M059J (cell line): ENCODE measurements around the gene COL23A1. TPM values are rescaled to one million over a fixed set of nuclear protein-coding genes. Genes with fewer than 3 reads are reported as not detected.
A peak's percentile ranks its signal among the peaks of the same experiment; 100 is the strongest.
"Not testable (repeated sequence)": the region's sequence is repeated elsewhere in the genome, so short reads cannot be mapped to it uniquely, and the experiment has no call there.

Source experiments
- DNase-seq: peaks from one replicate; pipeline ENCODE4 v3.0.0-alpha.2; 2012; ENCODE audit warnings: low read depth
- total RNA-seq: library from RNA; depleted of rRNA; stranded (reverse); fragments of >200 nt; shearing (Covaris generic); gene quantifications from 2 replicates; pipeline ENCODE4 v1.2.3, GENCODE V29; 2014

Gene COL23A1
- total RNA-seq, 1 experiment from 2014 or later = not detected

- DNase-seq = no peak
Measured at GRCh38 chr5:178325679-178326373, 264.4 kb downstream of the COL23A1 start.

- DNase-seq = no peak
Measured at GRCh38 chr5:178325311-178325678, 264.9 kb downstream of the COL23A1 start.

- DNase-seq = no peak
Measured at GRCh38 chr5:178324481-178325310, 265.5 kb downstream of the COL23A1 start.

- no peak for DNase-seq
Measured at GRCh38 chr5:178323961-178324360, 266.2 kb downstream of the COL23A1 start.

GRCh38 chr5:178323541-178323865 lies 266.7 kb downstream of the COL23A1 start:
- DNase-seq = no peak

GRCh38 chr5:178322736-178323540 lies 267.3 kb downstream of the COL23A1 start:
- DNase-seq = no peak

- no peak for DNase-seq
Measured at GRCh38 chr5:178320281-178320855, 269.8 kb downstream of the COL23A1 start.

- no peak for DNase-seq
Measured at GRCh38 chr5:178319541-178320041, 270.6 kb downstream of the COL23A1 start.

- DNase-seq = no peak
Measured at GRCh38 chr5:178318893-178319292, 271.3 kb downstream of the COL23A1 start.

- DNase-seq = no peak
Measured at GRCh38 chr5:178318382-178318781, 271.8 kb downstream of the COL23A1 start.

GRCh38 chr5:178317727-178318126 lies 272.5 kb downstream of the COL23A1 start:
- DNase-seq = not testable (repeated sequence)

- DNase-seq = no peak
Measured at GRCh38 chr5:178314961-178315820, 275.0 kb downstream of the COL23A1 start.

- DNase-seq = no peak
Measured at GRCh38 chr5:178314061-178314660, 276.0 kb downstream of the COL23A1 start.

- DNase-seq = no peak
Measured at GRCh38 chr5:178313316-178313715, 276.9 kb downstream of the COL23A1 start.

- peak; percentile 13 for DNase-seq
Measured at GRCh38 chr5:178312880-178313282, 277.3 kb downstream of the COL23A1 start.

- DNase-seq = no peak
Measured at GRCh38 chr5:178310130-178310865, 279.9 kb downstream of the COL23A1 start.

GRCh38 chr5:178309271-178310013 lies 280.8 kb downstream of the COL23A1 start:
- no peak for DNase-seq

- no peak for DNase-seq
Measured at GRCh38 chr5:178308541-178309092, 281.6 kb downstream of the COL23A1 start.
